GM23248 (cell line): ENCODE results near the gene ARMC12. TPM values are rescaled to one million over a fixed set of nuclear protein-coding genes. Genes with fewer than 3 reads are reported as not detected.

ENCODE experiments used
- DNase-seq: peaks from one replicate; pipeline ENCODE4 v3.0.0-alpha.2; 2015
- H2AFZ ChIP-seq: fragments of 200-600 bp; sonication (generic); 2 replicates; pipeline ENCODE4 v1.6.1; 2016; ENCODE audit warnings: antibody characterized with exemption
- H3F3A ChIP-seq: fragments of 200-600 bp; sonication (generic); 2 replicates; pipeline ENCODE4 v1.6.1; 2016; ENCODE audit warnings: mild to moderate bottlenecking, antibody characterized with exemption, mixed run types; ENCODE audit not compliant: insufficient read depth
- H3K27ac ChIP-seq: fragments of 200-600 bp; sonication (generic); 2 replicates; pipeline ENCODE4 v1.5.1; 2016; ENCODE audit warnings: mild to moderate bottlenecking
- H3K27me3 ChIP-seq: fragments of 200-600 bp; sonication (generic); replicated peaks from 2 replicates; pipeline ENCODE4 v1.6.1; 2016; ENCODE audit warnings: mild to moderate bottlenecking; ENCODE audit not compliant: insufficient read depth
- H3K36me3 ChIP-seq: fragments of 200-600 bp; sonication (generic); 2 replicates; pipeline ENCODE4 v1.6.1; 2016; ENCODE audit warnings: low read depth, mild to moderate bottlenecking
- H3K4me1 ChIP-seq: fragments of 200-600 bp; sonication (generic); 2 replicates; pipeline ENCODE4 v1.6.1; 2016; ENCODE audit warnings: mild to moderate bottlenecking; ENCODE audit not compliant: insufficient read depth
- H3K4me2 ChIP-seq: fragments of 200-600 bp; sonication (generic); one replicate; pipeline ENCODE4 v1.6.1; 2016; ENCODE audit warnings: mild to moderate bottlenecking; ENCODE audit not compliant: unreplicated experiment
- H3K4me3 ChIP-seq: fragments of 200-600 bp; sonication (generic); 2 replicates; pipeline ENCODE4 v1.5.1; 2016; ENCODE audit warnings: mild to moderate bottlenecking
- H3K79me2 ChIP-seq: fragments of 200-600 bp; sonication (generic); 2 replicates; pipeline ENCODE4 v1.6.1; 2016; ENCODE audit warnings: mild to moderate bottlenecking; ENCODE audit not compliant: insufficient read depth
- H3K9ac ChIP-seq: fragments of 200-600 bp; sonication (generic); 2 replicates; pipeline ENCODE4 v1.6.1; 2016; ENCODE audit warnings: mild to moderate bottlenecking
- H3K9me2 ChIP-seq: fragments of 200-600 bp; sonication (generic); 2 replicates; pipeline ENCODE4 v1.6.1; 2016; ENCODE audit warnings: mixed run types, mild to moderate bottlenecking, moderate library complexity; ENCODE audit not compliant: insufficient read depth
- H3K9me3 ChIP-seq: fragments of 200-600 bp; sonication (generic); one replicate; pipeline ENCODE4 v1.6.1; 2017; ENCODE audit warnings: low read depth
- H4K20me1 ChIP-seq: fragments of 200-600 bp; sonication (generic); 2 replicates; pipeline ENCODE4 v1.6.0; 2016; ENCODE audit not compliant: insufficient read depth
- EZH2 ChIP-seq: fragments of 200-600 bp; sonication (generic); IDR thresholded peaks from 2 replicates; pipeline ENCODE4 v1.6.1; 2018; ENCODE audit warnings: antibody characterized with exemption, mild to moderate bottlenecking; ENCODE audit not compliant: insufficient read depth, poor library complexity, severe bottlenecking
- EZH2phosphoT487 ChIP-seq: fragments of 200-600 bp; sonication (generic); IDR thresholded peaks from 2 replicates; pipeline ENCODE4 v1.6.1; 2018; ENCODE audit warnings: antibody characterized with exemption, moderate library complexity, mild to moderate bottlenecking, low read depth; ENCODE audit not compliant: insufficient read depth
- WGBS, 2 experiments: methylation state at CpG; one replicate each; pipeline ENCODE4 v1.1.6; 2015 to 2017; ENCODE audit warnings: low lambda C conversion rate in 2 of 2, low coverage in 1 of 2; ENCODE audit errors: missing lambda C conversion rate in 2 of 2; 5-methylcytosine and 5-hydroxymethylcytosine counted together
- in situ Hi-C: fragments of 300-500 bp; cut with MboI; formaldehyde crosslinking; loops from 2 replicates; pipeline ENCODE4 v1.15.0; 2020
- polyA plus RNA-seq: library from polyadenylated mRNA; unstranded; fragments of >200 nt; fragmentation: Nextera tagmentation; extraction: Ambion mirVana; gene quantifications from 2 replicates; pipeline ENCODE4 v1.2.1, GENCODE V29; 2016
- total RNA-seq: library from RNA; depleted of rRNA; stranded (reverse); fragments of >200 nt; shearing (Covaris generic); gene quantifications from 2 replicates; pipeline ENCODE4 v1.2.3, GENCODE V29; 2014

The ARMC12 gene
- total and polyA plus RNA-seq, 2 experiments from 2014 or later, result 0.26 TPM; not detected in 1

- Histone ChIP-seq H3K9ac (no peak overlapping the region), H3F3A (no peaks in the 10 kb centered on the region), H3K9me2 (no peaks in the 10 kb centered on the region), H3K4me2 (no peak overlapping the region), H3K27ac (no peak overlapping the region), H2AFZ (no peak overlapping the region), H4K20me1 (no peaks in the 10 kb centered on the region), H3K4me1 (no peaks in the 10 kb centered on the region), H3K27me3 (no peaks in the 10 kb centered on the region), H3K79me2 (no peaks in the 10 kb centered on the region), H3K36me3 (no peaks in the 10 kb centered on the region), H3K4me3 (no peak overlapping the region), H3K9me3 (no peaks in the 10 kb centered on the region)
- WGBS, 2 experiments, result 52 to 57% methylated on average over 4 of the region's 4 CpGs
- TF ChIP-seq EZH2 (no peak), EZH2phosphoT487 (no peak)
- in situ Hi-C loops, result no loop called here
- DNase-seq, result no peak
These were observed 14.8 kb downstream of the ARMC12 start for GRCh38 chr6:35751594-35751993.

GRCh38 chr6:35752330-35752729 lies 15.5 kb downstream of the ARMC12 start:
- in situ Hi-C loops, result no loop called here
- no peaks in the 10 kb centered on the region for H3K4me1 ChIP-seq
- no peaks in the 10 kb centered on the region for H3K27me3 ChIP-seq
- H3K9me2 ChIP-seq, result no peaks in the 10 kb centered on the region
- H3K4me2 ChIP-seq, result no peak overlapping the region
- H3K79me2 ChIP-seq, result no peaks in the 10 kb centered on the region
- no peaks in the 10 kb centered on the region for H3F3A ChIP-seq
- H2AFZ ChIP-seq, result no peak overlapping the region
- TF ChIP-seq EZH2, result no peak
- TF ChIP-seq EZH2phosphoT487, result no peak
- no peaks in the 10 kb centered on the region for H4K20me1 ChIP-seq
- WGBS, 2 experiments, result 69% methylated on average over 4 of the region's 4 CpGs
- H3K9me3 ChIP-seq, result no peaks in the 10 kb centered on the region
- no peak overlapping the region for H3K9ac ChIP-seq
- no peaks in the 10 kb centered on the region for H3K36me3 ChIP-seq
- no peak overlapping the region for H3K27ac ChIP-seq
- DNase-seq, result no peak
- no peak overlapping the region for H3K4me3 ChIP-seq

- H3K4me3 ChIP-seq, result no peak overlapping the region
- no peaks in the 10 kb centered on the region for H3K36me3 ChIP-seq
- TF ChIP-seq EZH2, result no peak
- TF ChIP-seq EZH2phosphoT487, result no peak
- H4K20me1 ChIP-seq, result no peaks in the 10 kb centered on the region
- no peaks in the 10 kb centered on the region for H3K9me3 ChIP-seq
- H2AFZ ChIP-seq, result no peak overlapping the region
- H3K4me1 ChIP-seq, result no peaks in the 10 kb centered on the region
- H3K4me2 ChIP-seq, result no peak overlapping the region
- H3K79me2 ChIP-seq, result no peaks in the 10 kb centered on the region
- no peaks in the 10 kb centered on the region for H3F3A ChIP-seq
- no peak overlapping the region for H3K9ac ChIP-seq
- H3K27ac ChIP-seq, result no peak overlapping the region
- no peaks in the 10 kb centered on the region for H3K9me2 ChIP-seq
- in situ Hi-C loops, result no loop called here
- peak; percentile 25 for DNase-seq
- 60 to 63% methylated on average over 6 of the region's 6 CpGs for WGBS, 2 experiments
- no peaks in the 10 kb centered on the region for H3K27me3 ChIP-seq
These were observed 17.8 kb downstream of the ARMC12 start for GRCh38 chr6:35754452-35755277.

DNA sequence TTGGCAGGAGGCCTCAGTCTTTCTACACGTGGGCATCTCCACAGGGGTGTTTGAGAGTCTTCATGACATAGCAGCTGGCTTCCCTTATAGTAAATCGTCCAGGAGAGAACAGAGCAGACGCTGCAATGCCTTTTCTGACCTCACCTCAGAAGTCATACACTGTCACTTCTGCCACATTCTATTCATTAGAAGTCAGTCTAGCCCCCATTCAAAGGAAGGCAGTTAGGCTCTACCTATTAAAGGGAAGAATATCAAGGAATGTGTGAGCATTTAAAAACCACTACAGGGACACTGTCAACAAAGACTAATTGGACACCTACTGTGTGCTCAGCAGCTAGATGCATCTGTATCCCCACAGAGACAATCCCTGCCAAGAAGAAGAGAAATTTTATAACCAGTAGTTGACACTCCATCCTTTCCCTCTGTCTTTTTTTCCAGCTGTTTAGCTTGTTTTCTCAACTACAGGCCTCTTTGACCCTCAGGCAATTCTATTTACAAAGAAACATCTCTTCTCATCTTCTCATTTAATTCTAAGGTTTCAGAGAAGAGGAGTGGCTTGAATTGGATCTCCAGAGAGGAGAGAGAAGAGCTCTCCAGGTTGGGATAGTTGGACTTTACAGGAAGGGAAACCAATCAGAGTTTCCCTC lies 18.6 kb downstream of the ARMC12 start:
- in situ Hi-C loops, result no loop called here
- H3K9ac ChIP-seq, result no peak overlapping the region
- H3F3A ChIP-seq, result no peaks in the 10 kb centered on the region
- no peak overlapping the region for H3K4me2 ChIP-seq
- H2AFZ ChIP-seq, result no peak overlapping the region
- no peaks in the 10 kb centered on the region for H3K36me3 ChIP-seq
- no peak for DNase-seq
- TF ChIP-seq EZH2, result no peak
- no peak for TF ChIP-seq EZH2phosphoT487
- no peaks in the 10 kb centered on the region for H4K20me1 ChIP-seq
- no peaks in the 10 kb centered on the region for H3K4me1 ChIP-seq
- 18 to 22% methylated on average over 3 of the region's 3 CpGs for WGBS, 2 experiments
- no peaks in the 10 kb centered on the region for H3K27me3 ChIP-seq
- no peak overlapping the region for H3K27ac ChIP-seq
- H3K9me3 ChIP-seq, result no peaks in the 10 kb centered on the region
- H3K79me2 ChIP-seq, result no peaks in the 10 kb centered on the region
- H3K4me3 ChIP-seq, result no peak overlapping the region
- no peaks in the 10 kb centered on the region for H3K9me2 ChIP-seq
